Thoracic aorta (tissue), 2 donors: ENCODE measurements around the gene SPECC1. TPM values are rescaled to one million over a fixed set of nuclear protein-coding genes. Genes with fewer than 3 reads are reported as not detected.
"Not testable (repeated sequence)": the region's sequence is repeated elsewhere in the genome, so short reads cannot be mapped to it uniquely, and the experiment has no call there.

Experiments used
- ATAC-seq: fragments of 150-250 bp; one replicate; pipeline ENCODE4 v1.8.0; 2017; ENCODE audit warnings: low read depth; ENCODE audit not compliant: insufficient number of reproducible peaks, low FRiP score
- DNase-seq: peaks from one replicate; pipeline ENCODE4 v3.0.0-alpha.2; 2020; ENCODE audit warnings: low spot score
- H3K27ac ChIP-seq, 2 donors: fragments of 200-600 bp; sonication (generic); 1 replicate in 1 of 2; 2 replicates in 1 of 2; pipeline ENCODE4 v1.5.1; 2016; ENCODE audit warnings: mild to moderate bottlenecking in 2 of 2, moderate library complexity in 2 of 2
- H3K27me3 ChIP-seq: fragments of 200-600 bp; sonication (generic); replicated peaks from 2 replicates; pipeline ENCODE4 v1.6.0; 2016; ENCODE audit warnings: mild to moderate bottlenecking; ENCODE audit not compliant: insufficient read depth
- H3K36me3 ChIP-seq: fragments of 200-600 bp; sonication (generic); one replicate; pipeline ENCODE4 v1.5.1; 2016
- H3K4me1 ChIP-seq, 2 donors: fragments of 200-600 bp; sonication (generic); 1 replicate in 1 of 2; 2 replicates in 1 of 2; pipeline versions ENCODE4 v1.5.1 to v1.6.0; 2016; ENCODE audit warnings: low read depth in 2 of 2, mild to moderate bottlenecking in 1 of 2; ENCODE audit not compliant: control insufficient read depth in 1 of 2
- H3K4me3 ChIP-seq: fragments of 200-600 bp; sonication (generic); 2 replicates; pipeline ENCODE4 v1.5.1; 2016; ENCODE audit warnings: mild to moderate bottlenecking
- H3K9me3 ChIP-seq: fragments of 200-600 bp; sonication (generic); 2 replicates; pipeline ENCODE4 v1.5.1; 2016
- CTCF ChIP-seq: fragments of 200-600 bp; sonication (generic); IDR thresholded peaks from one replicate; pipeline ENCODE4 v1.5.1; 2019; ENCODE audit warnings: antibody characterized with exemption
- total RNA-seq, 2 donors: library from RNA; depleted of rRNA; stranded (reverse); fragments of >200 nt; gene quantifications; one replicate each; pipeline versions ENCODE4 v1.1.0 to v1.2.3, GENCODE V29; 2016

SPECC1 gene
- total RNA-seq, 2 donors from 2014 or later, result 89.8 to 91.9 TPM

- DNase-seq, result no peak
- H3K36me3 ChIP-seq, result no peaks in the 10 kb centered on the region
- no peak for ATAC-seq
- TF ChIP-seq CTCF, result no peak
- H3K9me3 ChIP-seq, result no peaks in the 10 kb centered on the region
- no peak overlapping the region for H3K4me3 ChIP-seq
- H3K27me3 ChIP-seq, result no peaks in the 10 kb centered on the region
- H3K4me1 ChIP-seq, result peaks cover 10 to 50% of the 10 kb centered on the region in 2 donors
- peak overlapping the region; percentile 21 to 25 for H3K27ac ChIP-seq
These were observed 215.2 kb downstream of the SPECC1 start for GRCh38 chr17:20224379-20224778.

DNA sequence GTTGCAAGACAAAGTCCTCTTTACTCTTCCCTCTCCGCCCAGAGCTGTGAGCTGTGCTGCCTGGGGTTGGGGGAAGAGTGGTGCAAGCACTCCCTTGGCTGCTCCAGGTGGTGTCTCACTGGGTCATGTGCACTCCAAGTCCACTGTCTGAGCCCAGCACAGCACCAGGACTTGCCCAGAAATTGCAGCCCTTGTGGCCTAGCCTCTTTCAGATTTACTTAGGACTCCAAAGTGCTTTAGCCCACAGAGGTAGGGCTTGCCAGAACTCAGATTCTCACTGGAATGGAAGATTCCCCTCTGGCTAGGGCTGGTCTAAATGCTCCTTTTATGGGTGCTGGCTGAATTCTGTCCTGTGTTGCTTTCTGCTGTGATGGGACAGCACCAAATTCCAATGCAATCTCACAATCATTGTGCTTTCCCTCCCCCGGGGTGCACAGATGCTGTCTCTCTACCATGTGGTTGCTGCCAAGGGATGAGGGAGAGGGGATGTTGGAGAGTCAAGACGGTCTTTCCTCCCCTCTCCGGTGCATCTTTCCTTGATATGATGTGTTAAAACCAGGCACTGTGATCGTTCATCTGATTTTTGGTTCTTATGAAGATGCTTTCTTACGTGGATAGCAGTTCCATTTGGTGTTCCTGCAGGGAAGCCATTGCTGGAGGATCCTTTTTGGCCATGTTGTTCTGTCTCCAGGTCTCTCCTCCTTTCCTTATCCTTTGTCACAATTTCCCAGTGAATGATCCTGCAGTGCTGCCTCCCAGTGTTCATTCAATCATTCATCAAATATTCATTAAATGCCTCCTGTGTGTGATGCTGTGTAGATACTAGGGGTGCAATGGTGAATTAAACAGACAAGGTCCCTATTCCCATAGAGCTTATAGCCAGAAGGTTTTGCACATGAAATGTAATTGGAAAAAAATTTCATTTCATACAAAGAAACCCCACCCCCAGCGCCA, 216.3 kb downstream of the SPECC1 start:
- ATAC-seq, result no peak
- no peak for DNase-seq
- TF ChIP-seq CTCF, result no peak
- peaks cover 10 to 59% of the 10 kb centered on the region in 2 donors for H3K4me1 ChIP-seq
- H3K36me3 ChIP-seq, result no peaks in the 10 kb centered on the region
- peak overlapping the region; percentile 21 to 25 for H3K27ac ChIP-seq
- H3K4me3 ChIP-seq, result no peak overlapping the region
- H3K27me3 ChIP-seq, result no peaks in the 10 kb centered on the region
- no peaks in the 10 kb centered on the region for H3K9me3 ChIP-seq

DNA sequence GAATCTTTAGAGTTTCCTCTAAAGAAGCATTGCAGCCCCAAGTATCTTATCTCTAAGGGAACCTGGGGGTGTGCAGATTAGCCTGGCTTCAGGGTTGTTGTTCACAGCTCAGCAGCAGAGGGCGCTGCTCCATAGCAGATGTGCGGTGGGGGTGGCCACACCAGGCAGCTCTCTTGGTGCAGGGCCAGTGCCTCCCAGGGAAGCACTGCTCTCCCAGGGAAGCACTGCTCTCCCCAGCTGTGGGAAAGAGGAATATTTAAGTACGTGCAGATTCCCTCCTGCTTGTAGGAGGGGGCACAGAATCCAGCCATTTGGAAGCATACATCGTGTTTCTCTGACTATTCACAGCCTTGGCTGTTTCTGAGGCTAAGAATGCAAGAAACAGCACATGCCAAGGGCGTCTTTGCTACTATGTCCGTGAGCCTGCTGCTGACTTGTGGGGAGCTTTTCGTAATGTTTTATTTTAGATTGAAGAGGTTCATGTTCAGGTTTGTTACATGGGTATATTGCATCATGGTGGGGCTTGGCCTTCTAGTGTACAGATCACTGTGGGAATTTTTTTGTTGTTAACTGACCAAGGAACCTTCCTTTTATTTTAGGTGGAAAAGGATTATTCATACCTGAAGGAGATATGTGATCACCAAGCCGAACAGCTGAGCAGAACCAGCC, 217.8 kb downstream of the SPECC1 start:
- Histone ChIP-seq H3K27ac (peak overlapping the region; percentile 62 to 69), H3K9me3 (no peaks in the 10 kb centered on the region), H3K4me1 (peaks cover 10 to 59% of the 10 kb centered on the region in 2 donors), H3K4me3 (peak overlapping the region; percentile 42), H3K27me3 (no peaks in the 10 kb centered on the region), H3K36me3 (peaks cover 3% of the 10 kb centered on the region)
- DNase-seq (peak; percentile 56), ATAC-seq (peak; percentile 44)
- TF ChIP-seq CTCF, result peak; percentile 88

- not testable (repeated sequence) for H3K9me3 ChIP-seq, DNase-seq, H3K27me3 ChIP-seq
- Histone ChIP-seq H3K4me3 (peak overlapping the region; percentile 15), H3K4me1 (peaks cover 10 to 58% of the 10 kb centered on the region in 2 donors), H3K27ac (peak overlapping the region; percentile 62 to 69), H3K36me3 (peaks cover 11% of the 10 kb centered on the region)
- ATAC-seq, result peak; percentile 14
These were observed 218.7 kb downstream of the SPECC1 start for GRCh38 chr17:20227720-20228370.

DNA sequence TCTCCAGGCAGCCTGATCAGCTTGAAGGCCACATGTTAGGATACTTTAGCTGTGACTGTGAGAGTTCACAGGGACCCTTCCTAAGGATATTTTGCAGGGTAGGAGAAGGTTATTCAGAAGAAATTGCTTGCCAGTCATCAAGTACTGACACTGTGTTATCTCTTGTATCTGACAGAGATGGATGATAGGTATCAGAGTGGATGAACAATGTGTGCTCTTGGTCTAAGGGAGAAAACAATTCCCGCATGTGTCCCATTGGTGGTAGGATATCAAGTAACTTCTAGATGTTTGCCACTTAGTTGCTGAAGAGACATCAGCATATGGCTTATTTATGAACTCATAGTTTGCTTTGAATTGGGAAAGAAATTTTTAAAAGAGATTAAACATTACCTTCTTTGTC, 219.3 kb downstream of the SPECC1 start:
- peak overlapping the region; percentile 62 to 69 for H3K27ac ChIP-seq

More for the DNA sequence above, 219.3 kb downstream of the SPECC1 start:
- Histone ChIP-seq H3K27me3 (no peaks in the 10 kb centered on the region), H3K9me3 (no peaks in the 10 kb centered on the region), H3K36me3 (peaks cover 11% of the 10 kb centered on the region), H3K4me1 (peaks cover 10 to 52% of the 10 kb centered on the region in 2 donors), H3K4me3 (peak overlapping the region; percentile 15)
- no peak for TF ChIP-seq CTCF
- ATAC-seq (no peak), DNase-seq (no peak)
